ENCODE data around the gene FAR2. TPM values are rescaled to one million over a fixed set of nuclear protein-coding genes. Genes with fewer than 3 reads are reported as not detected.

Gene FAR2
- total RNA-seq, 1 experiment from 2014 or later = 11.0 TPM

DNA sequence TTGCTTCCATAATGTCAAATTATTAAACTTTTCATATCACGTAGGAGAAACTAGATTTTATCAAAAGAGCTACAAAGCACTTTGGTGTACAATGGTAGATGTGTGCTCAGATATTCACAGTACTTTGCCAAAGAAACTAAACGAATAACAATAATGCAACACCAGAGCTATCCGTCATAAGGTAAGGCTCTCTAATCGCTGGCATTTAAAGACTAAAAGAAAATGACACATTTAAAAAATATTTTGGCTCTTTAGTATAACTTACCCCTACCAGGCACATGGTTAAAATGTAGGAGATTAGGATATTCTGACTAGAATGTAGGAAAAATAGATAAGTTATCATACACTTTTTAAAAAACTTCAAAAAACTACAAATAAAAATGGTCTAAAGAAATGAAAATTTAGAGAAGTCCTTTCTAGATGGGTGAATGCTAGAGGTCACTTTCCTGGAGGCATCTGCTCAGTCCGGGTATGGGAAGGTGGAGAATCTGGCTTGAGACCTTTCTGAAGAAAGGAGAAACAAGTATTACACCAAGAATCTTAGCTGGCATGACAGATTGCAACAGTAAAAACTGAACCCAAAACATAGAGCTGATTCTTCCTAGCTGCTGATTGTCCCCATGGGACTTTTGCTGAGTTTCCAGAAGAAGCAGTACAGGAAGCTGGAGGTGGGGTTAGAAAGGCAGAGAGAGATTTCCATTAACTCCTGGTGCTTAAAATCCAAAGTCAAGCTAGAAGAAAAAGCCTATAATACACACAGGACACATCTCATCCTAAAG is 67.9 kb downstream of the FAR2 start:
- CTCF ChIA-PET = interaction anchor here (0.7 kb wide), 1 partner anchor 99 kb away, joined by 4 read pairs; no protein-coding TSS in a partner anchor

DNA sequence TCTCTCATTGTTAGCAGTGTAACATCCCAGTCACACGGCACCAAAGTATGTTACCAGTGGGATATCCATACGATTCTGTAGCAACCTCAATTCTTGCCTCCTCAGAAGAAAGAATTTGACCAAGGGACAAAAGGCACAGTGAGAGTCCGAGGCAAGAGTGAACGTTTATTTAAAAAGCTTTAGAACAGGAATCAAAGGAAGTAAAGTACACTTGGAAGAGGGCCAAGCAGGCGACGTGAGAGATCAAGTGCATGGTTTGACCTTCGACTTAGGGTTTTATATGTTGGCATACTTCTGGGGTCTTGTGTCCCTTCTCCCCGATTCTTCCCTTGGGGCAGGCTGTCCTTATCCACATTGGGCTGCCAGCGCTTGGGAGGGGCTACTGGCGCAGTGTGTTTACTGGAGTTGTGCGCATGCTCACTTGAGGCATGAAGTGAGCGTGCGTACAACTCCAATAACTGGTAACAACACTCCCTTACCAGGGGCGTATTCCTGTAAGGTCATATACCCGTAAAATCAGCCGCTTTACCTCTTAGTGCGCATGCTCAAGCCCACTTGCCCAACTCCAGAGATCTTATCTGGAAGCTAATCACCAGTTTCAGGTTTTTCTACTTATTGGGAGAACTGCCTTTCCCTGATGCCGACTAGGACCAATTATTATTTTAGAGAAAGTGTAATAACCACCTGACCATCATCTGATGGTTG is 71.7 kb downstream of the FAR2 start:
- CTCF ChIA-PET = no interaction called here
- Histone ChIP-seq H3K27me3 (ENCODE audit: insufficient read depth, low read depth) (no peaks in the 10 kb centered on the region), H3K4me2 (no peak overlapping the region), H3K9me3 (ENCODE audit: insufficient read depth, low read depth) (no peaks in the 10 kb centered on the region), H3K9me2 (ENCODE audit: insufficient read depth) (no peaks in the 10 kb centered on the region), H3K4me1 (replicated peaks; ENCODE audit: insufficient read depth) (0 out of 2 replicates have a peak, but pooled peaks cover 11% of the 10 kb centered on the region), H3F3A (ENCODE audit: insufficient read depth, low read depth) (no peaks in the 10 kb centered on the region), H3K79me2 (ENCODE audit: low read depth) (no peaks in the 10 kb centered on the region), H3K36me3 (ENCODE audit: low read depth) (no peaks in the 10 kb centered on the region), H3K27ac (no peak overlapping the region), H2AFZ (no peak overlapping the region), H4K20me1 (ENCODE audit: insufficient read depth) (no peaks in the 10 kb centered on the region), H3K4me3 (no peak overlapping the region)
- DNase-seq = no peak
- intact Hi-C loops (cut with micrococcal nuclease; ENCODE audit: unreplicated experiment) = no loop called here
- TF ChIP-seq EZH2 (IDR thresholded peaks at IDR 0.05; ENCODE audit: low read depth) = no peak
- TF ChIP-seq, protein P1, sequence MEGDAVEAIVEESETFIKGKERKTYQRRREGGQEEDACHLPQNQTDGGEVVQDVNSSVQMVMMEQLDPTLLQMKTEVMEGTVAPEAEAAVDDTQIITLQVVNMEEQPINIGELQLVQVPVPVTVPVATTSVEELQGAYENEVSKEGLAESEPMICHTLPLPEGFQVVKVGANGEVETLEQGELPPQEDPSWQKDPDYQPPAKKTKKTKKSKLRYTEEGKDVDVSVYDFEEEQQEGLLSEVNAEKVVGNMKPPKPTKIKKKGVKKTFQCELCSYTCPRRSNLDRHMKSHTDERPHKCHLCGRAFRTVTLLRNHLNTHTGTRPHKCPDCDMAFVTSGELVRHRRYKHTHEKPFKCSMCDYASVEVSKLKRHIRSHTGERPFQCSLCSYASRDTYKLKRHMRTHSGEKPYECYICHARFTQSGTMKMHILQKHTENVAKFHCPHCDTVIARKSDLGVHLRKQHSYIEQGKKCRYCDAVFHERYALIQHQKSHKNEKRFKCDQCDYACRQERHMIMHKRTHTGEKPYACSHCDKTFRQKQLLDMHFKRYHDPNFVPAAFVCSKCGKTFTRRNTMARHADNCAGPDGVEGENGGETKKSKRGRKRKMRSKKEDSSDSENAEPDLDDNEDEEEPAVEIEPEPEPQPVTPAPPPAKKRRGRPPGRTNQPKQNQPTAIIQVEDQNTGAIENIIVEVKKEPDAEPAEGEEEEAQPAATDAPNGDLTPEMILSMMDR (conservative IDR thresholded peaks at IDR 0.05) = no peak
- POLR2A ChIA-PET (ENCODE audit: unreplicated experiment) = no interaction called here
- no TSS peak for BruUV-seq (replicated peaks)

More for the DNA sequence above, 67.9 kb downstream of the FAR2 start:
- H3K9me3 ChIP-seq (ENCODE audit: insufficient read depth, low read depth) = no peaks in the 10 kb centered on the region
- intact Hi-C loops (cut with micrococcal nuclease; ENCODE audit: unreplicated experiment) = no loop called here
- no peaks in the 10 kb centered on the region for H3K9me2 ChIP-seq (ENCODE audit: insufficient read depth)
- POLR2A ChIA-PET (ENCODE audit: unreplicated experiment) = interaction anchor here (0.6 kb wide), 1 partner anchor 644 kb away, joined by 4 read pairs; no protein-coding TSS in a partner anchor
- H2AFZ ChIP-seq = no peak overlapping the region
- TF ChIP-seq, protein P1 (conservative IDR thresholded peaks at IDR 0.05) = no peak
- TF ChIP-seq EZH2 (IDR thresholded peaks at IDR 0.05; ENCODE audit: low read depth) = no peak
- H3K36me3 ChIP-seq (ENCODE audit: low read depth) = no peaks in the 10 kb centered on the region
- H3K27me3 ChIP-seq (ENCODE audit: insufficient read depth, low read depth) = no peaks in the 10 kb centered on the region
- no TSS peak for BruUV-seq (replicated peaks)
- no peak for DNase-seq
- no peak overlapping the region for H3K4me2 ChIP-seq
- no peaks in the 10 kb centered on the region for H3K79me2 ChIP-seq (ENCODE audit: low read depth)
- 0 out of 2 replicates have a peak, but pooled peaks cover 6% of the 10 kb centered on the region for H3K4me1 ChIP-seq (replicated peaks; ENCODE audit: insufficient read depth)
- no peak overlapping the region for H3K27ac ChIP-seq
- H3F3A ChIP-seq (ENCODE audit: insufficient read depth, low read depth) = no peaks in the 10 kb centered on the region
- H4K20me1 ChIP-seq (ENCODE audit: insufficient read depth) = no peaks in the 10 kb centered on the region
- H3K4me3 ChIP-seq = no peak overlapping the region

- TF ChIP-seq EZH2 (IDR thresholded peaks at IDR 0.05; ENCODE audit: low read depth) = no peak
- TF ChIP-seq, protein P1 (conservative IDR thresholded peaks at IDR 0.05) = no peak
- intact Hi-C loops (cut with micrococcal nuclease; ENCODE audit: unreplicated experiment) = no loop called here
- Histone ChIP-seq H3K36me3 (ENCODE audit: low read depth) (no peaks in the 10 kb centered on the region), H3K27me3 (ENCODE audit: insufficient read depth, low read depth) (no peaks in the 10 kb centered on the region), H3K4me3 (no peak overlapping the region), H3K27ac (no peak overlapping the region), H4K20me1 (ENCODE audit: insufficient read depth) (no peaks in the 10 kb centered on the region), H3K79me2 (ENCODE audit: low read depth) (no peaks in the 10 kb centered on the region), H3K9me2 (ENCODE audit: insufficient read depth) (no peaks in the 10 kb centered on the region), H3K4me1 (replicated peaks; ENCODE audit: insufficient read depth) (0 out of 2 replicates have a peak, but pooled peaks cover 22% of the 10 kb centered on the region), H3F3A (ENCODE audit: insufficient read depth, low read depth) (no peaks in the 10 kb centered on the region), H3K4me2 (no peak overlapping the region), H2AFZ (no peak overlapping the region), H3K9me3 (ENCODE audit: insufficient read depth, low read depth) (0 out of 2 replicates have a peak, but pooled peaks cover 3% of the 10 kb centered on the region)
- POLR2A ChIA-PET (ENCODE audit: unreplicated experiment) = no interaction called here
- BruUV-seq (replicated peaks) = no TSS peak
- CTCF ChIA-PET = no interaction called here
- DNase-seq = no peak
Observed at GRCh38 chr12:29222200-29222599, 73.1 kb downstream of the FAR2 start.
